GM19238 (cell line): ENCODE results near the gene POLR2A.
"Not testable (repeated sequence)": the region's sequence is repeated elsewhere in the genome, so short reads cannot be mapped to it uniquely, and the experiment has no call there.

Experiments
- DNase-seq: peaks from one replicate; pipeline ENCODE4 v3.0.0; 2011; ENCODE audit warnings: low spot score; ENCODE audit not compliant: insufficient read length

The POLR2A gene

DNA sequence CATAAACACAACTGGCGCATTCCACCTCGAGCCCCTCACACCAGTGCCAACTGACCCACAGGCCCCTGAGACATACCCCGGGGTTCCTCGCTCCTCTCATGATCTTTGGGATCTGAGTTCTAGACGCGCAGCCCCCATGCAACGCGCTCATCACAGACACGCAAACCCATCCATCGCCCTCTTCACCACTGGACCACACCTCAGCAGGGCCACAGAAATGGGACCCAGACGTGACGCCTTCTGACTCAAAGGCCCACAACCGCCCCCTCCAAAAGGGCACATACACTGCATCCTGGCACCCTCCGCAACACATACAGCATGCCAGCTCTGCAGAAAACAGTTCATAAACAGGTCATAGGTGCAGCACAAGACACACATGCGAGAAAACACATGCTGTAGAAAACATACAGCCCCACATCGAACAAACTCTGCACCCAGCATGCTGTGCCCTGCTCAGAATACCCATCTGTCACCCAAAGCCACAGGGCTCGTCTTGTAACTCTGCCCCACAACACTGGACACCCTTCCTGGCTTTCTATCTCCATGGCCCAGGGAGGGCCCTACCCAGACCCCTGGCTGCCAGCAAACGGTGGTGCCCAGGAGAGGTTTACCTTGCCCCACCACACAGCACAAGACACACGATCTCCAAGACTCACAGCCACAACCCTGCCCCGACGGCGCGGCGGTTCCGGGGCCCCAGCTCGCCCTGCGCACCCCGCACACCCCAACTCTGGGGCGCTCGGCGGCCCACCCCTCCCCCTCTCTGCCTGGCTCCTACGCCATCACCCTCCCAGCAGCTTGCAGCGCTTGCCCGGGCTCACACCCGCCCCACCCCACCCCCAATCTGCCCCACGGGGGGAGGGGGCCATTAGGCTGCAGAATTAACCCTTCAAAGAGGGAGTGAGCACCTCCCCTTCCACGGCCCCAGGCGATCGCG lies 5.6 kb upstream of the POLR2A start:
- peak; percentile 60 for DNase-seq

DNA sequence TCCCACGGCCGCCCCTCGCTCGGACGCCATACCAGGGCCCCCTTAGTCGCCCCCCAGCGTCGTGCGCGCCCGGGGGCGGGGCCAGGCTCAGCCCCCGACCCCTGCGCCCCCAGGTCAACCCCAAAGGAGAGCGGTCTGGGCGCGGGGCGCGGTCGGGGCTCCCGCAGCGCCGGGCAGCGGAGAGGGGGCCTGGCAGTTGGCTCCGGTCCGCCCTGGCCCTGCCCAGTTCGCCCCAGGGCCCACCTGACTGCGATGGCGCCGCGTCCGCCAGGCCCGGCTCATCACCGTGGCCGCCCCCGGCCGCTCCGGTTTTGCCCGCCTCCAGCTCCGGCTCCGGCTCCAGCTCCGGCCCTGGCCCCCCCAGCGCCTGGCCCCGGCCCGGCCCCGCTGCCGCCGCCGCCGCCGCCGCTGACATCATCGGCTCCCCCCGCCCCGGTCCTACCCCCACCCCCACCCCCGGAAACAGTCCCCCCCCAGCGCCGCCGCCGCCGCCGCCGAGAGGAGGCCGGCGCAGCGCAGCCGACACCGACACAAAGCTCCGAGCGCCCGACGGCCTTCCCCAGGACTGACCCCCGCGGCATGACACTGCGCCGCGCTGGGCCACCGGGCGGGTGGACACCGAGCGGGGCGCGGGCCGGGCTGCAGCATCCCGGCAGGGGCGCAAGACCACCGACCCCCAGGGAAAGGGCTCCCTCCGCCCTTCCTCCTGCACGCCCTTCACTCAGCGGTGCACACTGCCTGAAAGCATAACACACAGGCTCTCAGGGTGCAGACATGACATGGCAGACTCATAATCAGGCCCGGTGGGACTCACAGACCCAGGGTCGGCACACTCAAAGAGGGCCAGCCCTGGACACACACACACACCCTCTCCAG lies 4.7 kb upstream of the POLR2A start, which contains the start of gene ZBTB4:
ZBTB4 (minus strand) TSS at position 419 of the 876 bp plus-strand sequence. CDS start 12,830 bp downstream, outside the sequence.
- peak; percentile 42 for DNase-seq

DNA sequence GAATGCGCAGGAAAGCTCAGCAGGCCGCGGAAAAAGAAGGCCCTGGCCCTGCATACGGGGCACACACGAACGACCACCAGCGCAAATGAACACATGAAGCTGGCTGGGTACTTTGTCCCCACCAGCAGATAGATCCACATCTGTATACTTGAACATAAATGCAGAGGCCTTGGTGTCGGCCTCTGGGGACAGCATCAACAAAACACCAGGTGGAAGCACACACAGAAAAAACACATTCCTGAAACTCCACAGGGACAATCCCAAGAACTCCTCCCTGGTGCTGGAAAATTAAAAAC lies 4.1 kb upstream of the POLR2A start:
- DNase-seq: no peak

DNA sequence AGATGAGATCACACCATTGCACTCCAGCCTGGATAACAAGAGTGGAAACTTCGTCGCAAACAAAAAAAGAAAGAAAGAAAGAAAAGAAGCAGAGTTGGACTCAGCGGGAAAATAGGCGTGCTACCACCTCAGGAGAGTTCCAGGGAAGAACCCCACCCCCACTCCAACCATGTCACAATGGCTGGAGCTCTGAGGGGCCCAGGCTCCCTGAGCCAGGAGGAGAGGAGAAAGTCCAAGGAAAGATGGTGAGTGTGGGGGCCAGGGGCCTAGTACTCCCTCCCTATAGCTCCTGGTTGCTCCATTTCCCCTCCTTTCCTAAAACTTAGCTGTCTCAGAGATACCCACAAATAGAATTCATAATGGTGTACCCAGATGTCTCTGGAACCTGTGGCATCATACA lies 2.9 kb upstream of the POLR2A start, which contains the start of gene SLC35G6:
SLC35G6 (plus strand) TSS at position 172 of the 400 bp plus-strand sequence; CDS start at position 243, 71 bp downstream.
- not testable (repeated sequence) for DNase-seq

DNA sequence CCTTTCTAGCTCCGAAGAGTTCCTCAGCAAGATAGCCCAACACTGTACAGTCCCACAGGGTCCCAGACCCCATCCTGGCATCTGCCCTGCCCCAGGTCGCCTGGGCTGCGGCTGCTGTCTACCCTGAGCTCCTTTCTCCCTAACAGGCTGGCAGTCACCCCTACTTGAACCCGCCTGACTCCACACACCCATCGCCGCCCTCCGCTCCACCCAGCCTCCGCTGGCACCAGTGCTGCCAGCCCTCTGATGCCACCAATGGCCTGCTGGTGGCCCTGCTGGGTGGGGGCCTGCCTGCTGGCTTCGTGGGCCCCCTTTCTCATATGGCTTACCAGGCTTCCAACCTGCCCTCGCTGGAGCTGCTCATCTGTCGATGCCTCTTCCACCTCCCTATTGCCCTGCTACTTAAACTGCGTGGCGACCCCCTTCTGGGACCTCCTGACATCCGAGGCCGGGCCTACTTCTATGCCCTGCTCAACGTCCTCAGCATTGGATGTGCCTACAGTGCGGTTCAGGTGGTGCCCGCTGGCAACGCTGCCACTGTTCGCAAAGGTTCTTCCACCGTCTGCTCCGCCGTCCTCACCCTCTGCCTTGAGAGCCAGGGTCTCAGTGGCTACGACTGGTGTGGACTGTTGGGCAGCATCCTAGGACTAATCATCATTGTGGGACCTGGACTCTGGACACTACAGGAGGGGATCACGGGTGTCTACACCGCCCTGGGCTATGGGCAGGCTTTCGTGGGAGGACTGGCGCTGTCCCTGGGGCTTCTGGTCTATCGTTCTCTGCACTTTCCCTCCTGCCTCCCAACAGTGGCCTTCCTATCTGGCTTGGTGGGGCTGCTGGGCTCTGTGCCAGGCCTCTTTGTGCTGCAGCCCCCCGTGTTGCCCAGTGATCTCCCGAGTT lies 2.1 kb upstream of the POLR2A start:
- DNase-seq: not testable (repeated sequence)

DNA sequence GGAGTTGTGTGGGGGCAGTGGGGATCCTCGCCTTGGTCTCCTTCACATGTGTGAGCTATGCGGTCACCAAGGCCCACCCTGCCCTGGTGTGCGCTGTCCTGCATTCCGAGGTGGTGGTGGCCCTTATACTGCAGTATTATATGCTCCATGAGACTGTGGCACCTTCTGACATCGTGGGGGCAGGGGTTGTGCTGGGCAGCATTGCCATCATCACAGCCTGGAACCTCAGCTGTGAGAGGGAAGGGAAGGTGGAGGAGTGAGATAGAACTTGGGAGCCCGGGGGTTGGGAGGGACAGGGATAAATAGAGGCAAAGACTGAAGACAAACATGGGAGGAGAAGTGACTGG lies 1.5 kb upstream of the POLR2A start:
- DNase-seq: not testable (repeated sequence)

DNA sequence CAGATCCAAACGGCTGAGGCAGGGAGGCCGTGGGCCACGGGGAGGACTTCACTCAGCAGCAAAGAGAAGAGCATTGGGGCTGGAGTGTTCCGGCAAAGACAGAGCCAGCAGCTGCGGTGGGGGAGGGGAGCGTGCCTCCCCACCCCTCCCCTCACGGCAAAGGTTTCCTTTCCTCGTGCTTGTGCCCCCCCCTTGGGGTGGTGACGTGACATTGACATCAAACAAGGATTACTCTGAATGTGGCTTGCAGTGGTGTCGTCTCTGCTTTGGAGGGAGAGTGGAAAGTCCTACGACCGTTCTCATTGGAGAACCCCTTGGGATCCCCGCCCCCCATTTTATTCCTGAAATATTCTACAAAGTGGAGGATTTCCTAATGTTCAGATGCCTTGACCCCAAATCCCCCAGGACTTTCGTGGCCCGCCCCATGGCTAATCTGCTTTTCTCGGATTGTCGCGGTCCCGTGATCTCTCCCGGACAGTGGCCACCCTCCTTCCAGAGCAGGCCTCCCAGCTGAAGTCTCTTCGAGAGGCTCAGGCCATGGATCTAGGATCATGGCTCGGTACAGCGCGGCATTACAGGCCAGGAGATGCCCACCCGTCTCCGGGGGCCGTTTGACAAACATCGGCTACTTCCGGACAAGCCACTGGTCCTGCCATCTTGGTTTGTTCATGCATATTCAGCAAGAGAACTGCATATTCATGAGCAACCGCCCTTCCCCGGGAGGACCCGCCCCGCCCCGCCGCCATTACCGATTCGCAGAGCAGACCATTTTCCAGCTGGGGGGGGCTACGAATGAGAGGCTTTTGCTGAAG lies 705 bp upstream of the POLR2A start:
- DNase-seq: peak; percentile 81

DNA sequence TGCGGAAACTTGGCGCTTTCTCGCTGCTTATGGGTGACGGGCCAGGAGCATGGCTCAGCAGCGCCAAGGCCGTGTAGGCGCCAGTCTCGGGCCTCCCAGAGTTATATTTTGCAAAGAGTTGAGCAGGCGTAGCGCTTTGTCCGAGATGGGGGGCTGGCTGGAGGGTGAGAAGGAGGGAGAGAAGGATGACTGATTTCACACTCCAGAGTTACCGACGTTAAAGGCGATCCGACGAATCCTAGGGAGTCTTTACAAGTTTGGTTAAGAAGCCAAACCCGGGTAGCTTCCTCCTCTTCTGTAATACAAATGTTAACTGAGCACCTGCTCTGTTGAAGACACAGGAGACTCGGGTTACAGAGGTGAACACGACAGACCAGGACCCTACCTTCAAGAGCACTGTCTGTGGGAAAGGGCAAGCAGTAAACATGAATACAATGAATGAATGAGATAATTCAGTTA lies 782 bp downstream of the POLR2A start:
- no peak for DNase-seq

DNA sequence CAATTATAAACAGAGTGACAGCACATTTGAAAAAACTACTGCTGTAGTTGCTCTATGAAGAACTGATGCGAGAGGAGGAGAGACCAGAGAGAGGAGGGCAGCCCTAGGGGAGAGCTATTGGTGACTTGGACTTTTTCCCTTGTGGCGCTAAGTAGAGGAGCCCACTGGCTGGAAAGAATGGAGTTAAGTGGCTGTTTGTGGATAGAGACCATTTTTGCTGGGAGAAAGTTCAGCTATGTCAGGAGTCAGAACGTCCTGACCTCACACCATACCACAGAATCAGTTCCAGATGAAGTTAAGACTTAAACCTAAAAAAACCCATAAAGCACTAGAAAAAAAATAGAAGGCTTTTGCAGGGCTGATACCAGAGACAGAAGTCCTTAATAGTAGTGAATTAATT lies 2.0 kb downstream of the POLR2A start:
- DNase-seq: no peak

DNA sequence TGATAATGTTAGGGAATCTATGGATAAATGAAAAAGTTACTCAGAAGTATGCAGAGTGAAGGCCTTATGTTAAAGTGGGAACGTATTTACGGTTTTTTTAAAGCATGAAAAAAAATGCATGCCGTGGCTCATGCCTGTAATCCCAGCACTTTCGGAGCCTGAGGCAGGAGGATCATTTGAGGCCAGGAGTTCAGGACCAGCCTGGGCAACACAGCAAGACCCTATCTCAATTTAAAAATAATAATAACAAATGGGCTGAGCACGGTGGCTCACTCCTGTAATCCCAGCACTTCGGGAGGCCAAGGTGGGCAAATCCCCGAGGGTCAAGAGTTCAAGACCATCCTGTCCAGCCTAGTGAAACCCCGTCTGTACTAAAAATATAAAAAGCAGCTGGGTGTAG lies 6.0 kb downstream of the POLR2A start:
- DNase-seq: no peak

DNA sequence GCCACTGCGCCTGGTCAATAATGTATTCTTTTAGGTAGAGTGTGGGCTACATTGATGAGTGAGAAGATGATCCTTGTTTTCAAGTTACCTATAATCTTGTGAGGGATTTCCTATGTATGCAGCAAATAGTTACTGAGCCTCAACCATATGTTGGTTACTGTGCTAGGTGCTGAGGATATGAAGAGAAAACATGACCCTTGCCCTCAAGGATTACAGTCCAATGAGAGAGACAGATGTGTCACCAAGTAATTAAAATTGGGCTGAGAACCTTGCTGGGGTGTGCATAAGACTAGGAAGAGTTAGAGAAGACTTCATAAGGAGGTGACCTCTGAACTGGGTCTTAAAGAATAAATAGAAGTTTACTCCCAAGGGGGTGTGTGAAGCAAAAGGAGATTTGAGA lies 7.4 kb downstream of the POLR2A start:
- DNase-seq: no peak

DNA sequence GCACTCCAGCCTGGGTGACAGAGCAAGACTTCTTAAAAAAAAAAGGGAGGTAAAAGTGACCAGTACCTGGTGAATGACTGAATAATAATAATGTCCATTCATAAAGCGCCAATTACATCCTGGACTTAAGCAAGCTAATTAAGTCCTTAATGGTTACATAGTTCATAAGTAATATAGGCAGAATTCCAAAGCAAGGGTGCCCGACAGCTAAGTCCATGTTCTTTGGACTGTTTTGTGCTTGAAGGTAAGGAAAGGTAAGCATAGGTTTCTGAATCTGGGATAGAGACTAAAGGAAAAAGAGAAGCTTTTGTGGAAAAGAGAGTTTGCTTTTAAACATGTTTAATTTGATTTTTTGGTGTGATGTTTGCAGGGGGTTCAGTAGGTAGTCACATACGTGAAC lies 9.8 kb downstream of the POLR2A start:
- DNase-seq: no peak

DNA sequence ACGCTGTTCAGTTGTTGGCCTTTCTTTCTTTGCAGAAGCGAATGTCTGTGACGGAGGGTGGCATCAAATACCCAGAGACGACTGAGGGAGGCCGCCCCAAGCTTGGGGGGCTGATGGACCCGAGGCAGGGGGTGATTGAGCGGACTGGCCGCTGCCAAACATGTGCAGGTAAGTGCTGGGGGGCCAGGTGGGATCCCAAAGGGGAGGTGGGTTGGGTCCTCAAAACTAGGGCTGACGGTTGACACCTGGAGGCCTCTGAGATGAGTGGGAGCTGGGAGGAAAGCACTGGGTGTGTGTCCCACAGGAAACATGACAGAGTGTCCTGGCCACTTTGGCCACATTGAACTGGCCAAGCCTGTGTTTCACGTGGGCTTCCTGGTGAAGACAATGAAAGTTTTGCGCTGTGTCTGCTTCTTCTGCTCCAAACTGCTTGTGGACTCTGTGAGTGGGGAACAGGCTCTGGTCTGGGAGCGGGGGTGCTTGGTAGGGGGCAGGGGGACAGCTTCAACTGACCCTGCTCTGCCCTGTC lies 11.8 kb downstream of the POLR2A start:
- DNase-seq: no peak

DNA sequence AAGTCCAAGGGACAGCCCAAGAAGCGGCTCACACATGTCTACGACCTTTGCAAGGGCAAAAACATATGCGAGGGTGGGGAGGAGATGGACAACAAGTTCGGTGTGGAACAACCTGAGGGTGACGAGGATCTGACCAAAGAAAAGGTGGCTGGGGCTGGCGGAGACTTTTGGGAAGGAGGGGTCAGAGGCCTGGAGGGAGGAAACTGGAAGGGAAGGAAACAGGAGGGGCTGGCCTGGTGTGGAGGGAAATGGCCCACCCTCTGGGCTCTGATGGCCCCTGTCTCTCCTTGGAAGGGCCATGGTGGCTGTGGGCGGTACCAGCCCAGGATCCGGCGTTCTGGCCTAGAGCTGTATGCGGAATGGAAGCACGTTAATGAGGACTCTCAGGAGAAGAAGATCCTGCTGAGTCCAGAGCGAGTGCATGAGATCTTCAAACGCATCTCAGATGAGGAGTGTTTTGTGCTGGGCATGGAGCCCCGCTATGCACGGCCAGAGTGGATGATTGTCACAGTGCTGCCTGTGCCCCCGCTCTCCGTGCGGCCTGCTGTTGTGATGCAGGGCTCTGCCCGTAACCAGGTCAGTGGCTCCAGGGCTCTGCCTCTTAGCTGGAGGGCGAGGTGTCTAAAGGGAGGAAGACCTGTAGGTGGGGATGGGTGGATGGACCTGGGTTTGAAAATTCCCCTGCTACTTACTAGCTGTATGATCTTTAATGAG lies 12.5 kb downstream of the POLR2A start:
- DNase-seq: no peak

DNA sequence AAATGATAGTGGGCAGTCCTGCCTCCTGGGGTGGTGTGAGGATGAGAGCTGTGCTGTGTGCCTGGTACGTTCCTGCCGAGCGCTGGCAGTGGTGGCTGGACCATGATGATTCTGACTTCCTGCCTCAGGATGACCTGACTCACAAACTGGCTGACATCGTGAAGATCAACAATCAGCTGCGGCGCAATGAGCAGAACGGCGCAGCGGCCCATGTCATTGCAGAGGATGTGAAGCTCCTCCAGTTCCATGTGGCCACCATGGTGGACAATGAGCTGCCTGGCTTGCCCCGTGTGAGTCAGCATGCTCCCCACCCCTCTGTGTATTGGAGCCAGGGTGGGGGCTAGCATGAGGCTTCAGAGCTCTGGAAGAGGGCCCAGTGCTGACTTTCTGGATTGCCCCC lies 13.1 kb downstream of the POLR2A start:
- DNase-seq: no peak

DNA sequence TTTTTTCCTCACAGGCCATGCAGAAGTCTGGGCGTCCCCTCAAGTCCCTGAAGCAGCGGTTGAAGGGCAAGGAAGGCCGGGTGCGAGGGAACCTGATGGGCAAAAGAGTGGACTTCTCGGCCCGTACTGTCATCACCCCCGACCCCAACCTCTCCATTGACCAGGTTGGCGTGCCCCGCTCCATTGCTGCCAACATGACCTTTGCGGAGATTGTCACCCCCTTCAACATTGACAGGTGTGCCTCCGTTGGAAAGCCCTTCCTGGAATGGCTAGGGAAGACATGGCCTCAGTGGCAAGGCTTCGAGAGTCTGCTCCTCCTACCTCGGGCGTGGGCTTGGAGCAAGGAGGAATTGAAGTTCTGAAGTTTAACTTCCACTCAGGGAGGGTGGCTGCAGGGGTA lies 13.5 kb downstream of the POLR2A start:
- no peak for DNase-seq

DNA sequence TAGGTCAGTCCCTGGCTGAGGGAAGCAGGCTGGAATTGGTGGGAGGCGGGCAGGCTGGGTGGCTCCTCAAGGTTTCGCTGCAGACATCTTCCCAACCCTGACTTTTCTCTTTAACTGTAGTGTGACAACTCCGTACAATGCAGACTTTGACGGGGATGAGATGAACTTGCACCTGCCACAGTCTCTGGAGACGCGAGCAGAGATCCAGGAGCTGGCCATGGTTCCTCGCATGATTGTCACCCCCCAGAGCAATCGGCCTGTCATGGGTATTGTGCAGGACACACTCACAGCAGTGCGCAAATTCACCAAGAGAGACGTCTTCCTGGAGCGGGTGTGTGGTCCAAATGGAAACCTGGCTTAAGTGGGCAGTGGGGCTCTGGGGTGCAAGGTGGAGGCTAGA lies 15.0 kb downstream of the POLR2A start:
- no peak for DNase-seq

DNA sequence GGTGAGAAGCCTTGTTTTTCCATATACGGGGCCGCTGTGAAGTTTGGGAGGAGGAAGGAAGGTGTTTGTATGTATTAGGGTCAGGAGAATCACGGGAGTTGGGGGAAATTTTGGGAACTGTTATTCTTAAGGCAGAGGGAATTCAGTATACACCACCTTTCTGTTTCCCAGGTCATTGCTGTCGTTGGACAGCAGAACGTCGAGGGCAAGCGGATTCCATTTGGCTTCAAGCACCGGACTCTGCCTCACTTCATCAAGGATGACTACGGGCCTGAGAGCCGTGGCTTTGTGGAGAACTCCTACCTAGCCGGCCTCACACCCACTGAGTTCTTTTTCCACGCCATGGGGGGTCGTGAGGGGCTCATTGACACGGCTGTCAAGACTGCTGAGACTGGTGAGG lies 17.6 kb downstream of the POLR2A start:
- no peak for DNase-seq

DNA sequence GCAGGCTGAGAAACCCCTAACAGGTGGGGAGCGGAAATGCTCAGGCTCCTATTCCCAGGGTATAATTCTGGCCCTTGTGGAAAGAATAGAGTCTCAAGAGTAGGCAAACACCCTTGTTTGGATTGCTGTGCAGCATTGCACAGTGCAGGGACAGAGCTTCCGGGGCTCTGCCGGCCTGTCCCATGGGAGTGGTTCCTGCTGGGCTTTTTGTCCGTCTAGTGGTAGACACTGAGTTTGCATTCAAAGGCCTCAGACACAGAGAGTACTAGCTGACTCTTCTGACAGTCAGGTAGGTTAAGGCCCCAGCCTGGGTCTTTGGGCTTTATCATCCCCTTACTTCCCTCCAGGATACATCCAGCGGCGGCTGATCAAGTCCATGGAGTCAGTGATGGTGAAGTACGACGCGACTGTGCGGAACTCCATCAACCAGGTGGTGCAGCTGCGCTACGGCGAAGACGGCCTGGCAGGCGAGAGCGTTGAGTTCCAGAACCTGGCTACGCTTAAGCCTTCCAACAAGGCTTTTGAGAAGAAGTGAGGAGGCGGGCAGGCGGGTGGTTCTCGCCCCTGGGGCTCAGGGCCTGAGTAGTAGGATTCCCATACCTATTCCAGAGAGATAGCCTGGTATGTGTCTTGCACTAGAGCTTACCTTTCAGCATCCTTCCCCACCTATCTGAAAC lies 18.1 kb downstream of the POLR2A start:
- DNase-seq: no peak
